UCSD-AML1 (cell line): Measurements from ENCODE around the gene COL4A2.

ENCODE experiments used
- DNase-seq: peaks from one replicate; lab custom pipeline; 2025; ENCODE audit not compliant: unreplicated experiment; lab: John Stamatoyannopoulos, UW

COL4A2 gene

GRCh38 chr13:110432522-110432921, 125.4 kb downstream of the COL4A2 start:
- DNase-seq: no peak

DNA sequence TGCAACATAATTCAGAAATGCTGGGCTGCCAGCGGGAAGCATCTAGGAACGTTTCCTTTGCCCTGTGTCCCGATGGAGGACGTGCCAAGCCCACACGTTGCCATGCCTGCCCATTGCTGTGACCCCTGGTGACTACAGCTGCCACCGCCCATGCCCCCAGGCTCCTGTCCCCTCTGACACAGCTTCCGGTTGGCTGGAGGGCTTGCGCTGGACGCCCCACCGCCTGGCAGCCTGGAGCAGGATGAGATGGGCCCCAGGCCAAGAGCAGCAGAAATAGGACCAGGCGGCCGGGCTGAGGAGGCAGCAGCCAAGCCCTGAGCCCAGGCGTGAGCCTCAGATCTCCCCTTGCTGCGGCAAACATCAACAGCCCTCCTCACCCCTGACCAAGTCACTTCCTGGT, 125.9 kb downstream of the COL4A2 start:
- no peak for DNase-seq

GRCh38 chr13:110434629-110435028, 127.5 kb downstream of the COL4A2 start:
- no peak for DNase-seq

GRCh38 chr13:110435331-110435730, 128.2 kb downstream of the COL4A2 start:
- DNase-seq: no peak

DNA sequence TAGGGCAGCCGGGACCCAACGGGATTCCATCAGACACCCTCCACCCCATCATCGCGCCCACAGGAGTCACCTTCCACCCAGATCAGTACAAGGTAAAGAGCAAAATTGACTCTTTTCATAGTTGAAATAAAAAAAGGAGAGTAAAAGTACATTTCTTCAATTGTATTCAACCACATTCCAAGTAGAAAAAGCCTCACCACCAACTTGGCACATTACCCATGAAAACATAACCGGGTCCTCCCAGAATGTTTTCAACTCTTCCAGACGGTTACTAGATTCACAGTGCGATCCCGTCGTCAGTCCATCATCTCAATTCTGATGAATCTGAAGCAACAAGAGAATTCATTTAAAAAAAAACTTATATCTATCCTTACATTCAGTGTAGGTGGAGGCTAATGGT, 129.2 kb downstream of the COL4A2 start:
- no peak for DNase-seq

DNA sequence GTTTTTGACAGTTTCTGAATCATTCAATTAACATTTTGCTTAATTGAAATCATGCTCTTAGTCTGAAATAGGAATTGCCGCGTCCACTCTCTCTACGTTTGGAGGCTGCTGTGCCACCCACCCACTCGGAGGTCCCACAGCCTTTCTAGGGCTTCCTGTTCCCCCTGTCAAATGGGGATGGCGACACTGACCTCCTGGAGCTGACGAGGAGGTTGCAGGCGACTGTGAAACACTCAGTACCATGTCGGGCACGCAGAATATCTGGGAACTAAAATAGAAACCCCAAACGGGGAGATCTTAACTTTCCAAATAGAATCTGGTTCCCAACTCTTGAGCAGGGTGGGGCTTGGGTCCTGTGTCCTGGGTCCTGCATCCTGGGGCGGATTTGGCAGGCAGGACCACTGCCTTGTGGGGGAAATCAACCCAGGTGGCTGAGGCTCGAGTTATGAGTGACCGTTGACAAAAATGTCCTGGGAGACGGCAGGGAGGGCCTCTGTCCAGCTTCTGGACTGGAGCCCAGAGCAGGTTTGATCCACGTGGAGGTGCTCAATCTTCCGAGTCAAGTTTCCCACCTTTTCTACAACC, 129.8 kb downstream of the COL4A2 start:
- DNase-seq: no peak

DNA sequence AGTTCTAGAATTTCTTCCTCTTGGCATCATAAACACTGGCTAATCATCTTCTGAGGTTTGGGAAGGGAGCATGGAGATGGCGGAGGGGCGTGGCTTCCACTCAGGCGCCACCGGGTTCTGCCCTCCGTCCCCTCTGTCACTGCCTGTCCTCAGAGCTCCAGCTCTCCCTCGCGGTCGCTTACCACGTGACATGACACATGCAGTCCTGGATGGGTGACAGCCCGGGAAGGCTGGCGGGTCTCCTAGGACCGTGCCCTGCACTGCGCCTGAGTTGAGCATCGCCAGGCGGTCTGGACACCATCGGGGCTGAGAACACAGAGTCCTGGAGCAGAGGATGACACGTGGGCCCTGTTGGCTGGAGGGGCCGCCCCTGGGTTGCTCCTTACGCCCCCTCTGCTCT, 131.1 kb downstream of the COL4A2 start:
- DNase-seq: no peak

GRCh38 chr13:110438776-110439175, 131.7 kb downstream of the COL4A2 start:
- no peak for DNase-seq

DNA sequence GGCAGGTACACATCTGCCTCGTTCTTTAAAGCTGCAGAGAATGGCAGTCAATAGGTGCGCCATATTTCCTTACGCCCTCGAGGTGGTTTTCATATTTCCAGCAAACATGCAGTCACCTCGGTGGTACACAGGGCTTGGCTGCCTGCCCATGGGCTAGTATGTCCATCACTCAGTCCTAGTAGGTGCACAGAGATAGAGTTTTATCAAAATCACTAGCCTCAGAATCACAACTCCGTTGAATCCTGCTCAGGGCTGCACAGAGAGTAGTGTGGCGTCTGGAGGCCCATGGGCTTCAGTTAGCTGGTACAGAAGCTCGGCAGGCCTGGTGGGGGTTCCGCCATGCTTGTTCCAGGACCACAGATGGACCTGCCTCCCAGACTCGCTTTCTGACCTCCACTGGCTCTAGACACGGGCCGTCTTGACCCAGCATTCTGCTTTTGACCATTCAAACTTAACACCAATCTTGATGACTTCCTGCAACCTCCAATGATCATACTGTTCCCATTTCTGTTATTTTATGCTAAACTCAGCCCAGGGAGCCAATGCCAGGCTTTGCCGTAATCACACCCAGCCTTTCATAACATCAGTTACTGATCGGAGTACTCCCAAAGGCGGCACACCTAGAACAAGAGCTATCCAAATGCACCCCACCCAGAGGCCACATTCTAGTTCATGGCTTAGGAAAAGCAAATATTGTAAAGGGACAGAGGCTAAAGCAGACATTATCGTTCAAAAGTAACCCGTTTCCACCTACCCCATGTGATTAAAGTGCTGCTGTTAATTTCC, 134.1 kb downstream of the COL4A2 start:
- no peak for DNase-seq

- no peak for DNase-seq
These were observed 136.0 kb downstream of the COL4A2 start for GRCh38 chr13:110442930-110443621.

- DNase-seq: no peak
These were observed 136.6 kb downstream of the COL4A2 start for GRCh38 chr13:110443622-110444225.

GRCh38 chr13:110444226-110444653, 137.2 kb downstream of the COL4A2 start:
- no peak for DNase-seq

DNA sequence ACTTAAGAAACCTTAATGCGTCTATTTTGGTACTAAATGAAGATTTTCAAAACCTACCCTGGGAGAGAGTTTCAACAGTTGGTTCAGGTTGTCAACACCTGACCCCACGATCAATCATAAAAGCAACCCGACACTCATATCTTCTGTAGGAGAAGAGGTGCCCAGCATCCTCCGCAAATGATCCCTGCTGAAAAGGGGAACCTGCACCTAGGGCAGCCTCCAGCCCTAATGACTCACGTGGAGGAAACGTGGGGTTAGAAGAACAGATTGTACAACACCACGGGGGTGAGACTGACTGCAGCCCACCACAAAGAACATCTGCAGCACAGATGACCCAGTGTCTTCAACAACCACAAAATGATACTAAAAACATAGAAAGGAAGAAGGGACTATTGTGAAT, 138.1 kb downstream of the COL4A2 start:
- no peak for DNase-seq

- no peak for DNase-seq
These were observed 138.9 kb downstream of the COL4A2 start for GRCh38 chr13:110445722-110446574.

DNA sequence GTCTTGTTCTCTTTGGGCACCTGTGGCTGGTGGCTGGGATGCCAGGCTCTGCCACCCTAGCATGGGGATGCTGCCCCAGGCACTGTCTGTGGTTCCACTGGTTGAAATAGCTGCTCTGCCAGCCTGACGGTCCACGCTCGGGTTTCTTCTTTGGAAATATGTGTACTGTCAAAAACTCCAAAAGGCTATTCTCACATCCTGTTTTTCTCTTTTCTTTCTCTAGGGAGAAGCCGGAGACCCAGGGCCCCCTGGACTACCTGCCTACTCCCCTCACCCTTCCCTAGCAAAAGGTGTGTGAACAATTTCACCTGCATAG, 139.4 kb downstream of the COL4A2 start:
- no peak for DNase-seq

DNA sequence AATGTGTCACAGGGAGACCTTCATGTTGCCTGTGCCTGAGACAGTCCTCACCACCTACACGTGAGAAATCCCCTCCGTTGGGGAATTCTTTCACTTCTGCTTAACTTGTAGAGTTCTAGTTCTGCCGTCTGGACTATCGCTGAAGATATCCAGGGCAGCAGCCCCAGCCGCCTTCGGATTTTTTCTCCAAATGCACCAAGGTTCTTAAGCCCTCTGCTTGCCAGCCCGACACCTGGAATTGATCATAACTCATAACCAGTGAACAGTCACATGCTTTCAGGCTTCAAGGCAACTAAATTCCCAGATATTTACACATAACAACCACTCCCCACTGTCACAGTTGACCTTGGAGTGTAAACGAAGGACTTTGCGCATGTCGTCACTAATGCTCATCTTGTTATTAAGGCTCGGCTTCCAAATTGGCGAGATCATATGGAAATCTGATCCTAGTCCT, 140.0 kb downstream of the COL4A2 start:
- DNase-seq: no peak

GRCh38 chr13:110447801-110448200, 140.7 kb downstream of the COL4A2 start:
- no peak for DNase-seq

GRCh38 chr13:110448230-110448629, 141.1 kb downstream of the COL4A2 start:
- DNase-seq: no peak

- no peak for DNase-seq
These were observed 141.6 kb downstream of the COL4A2 start for GRCh38 chr13:110448677-110449076.

DNA sequence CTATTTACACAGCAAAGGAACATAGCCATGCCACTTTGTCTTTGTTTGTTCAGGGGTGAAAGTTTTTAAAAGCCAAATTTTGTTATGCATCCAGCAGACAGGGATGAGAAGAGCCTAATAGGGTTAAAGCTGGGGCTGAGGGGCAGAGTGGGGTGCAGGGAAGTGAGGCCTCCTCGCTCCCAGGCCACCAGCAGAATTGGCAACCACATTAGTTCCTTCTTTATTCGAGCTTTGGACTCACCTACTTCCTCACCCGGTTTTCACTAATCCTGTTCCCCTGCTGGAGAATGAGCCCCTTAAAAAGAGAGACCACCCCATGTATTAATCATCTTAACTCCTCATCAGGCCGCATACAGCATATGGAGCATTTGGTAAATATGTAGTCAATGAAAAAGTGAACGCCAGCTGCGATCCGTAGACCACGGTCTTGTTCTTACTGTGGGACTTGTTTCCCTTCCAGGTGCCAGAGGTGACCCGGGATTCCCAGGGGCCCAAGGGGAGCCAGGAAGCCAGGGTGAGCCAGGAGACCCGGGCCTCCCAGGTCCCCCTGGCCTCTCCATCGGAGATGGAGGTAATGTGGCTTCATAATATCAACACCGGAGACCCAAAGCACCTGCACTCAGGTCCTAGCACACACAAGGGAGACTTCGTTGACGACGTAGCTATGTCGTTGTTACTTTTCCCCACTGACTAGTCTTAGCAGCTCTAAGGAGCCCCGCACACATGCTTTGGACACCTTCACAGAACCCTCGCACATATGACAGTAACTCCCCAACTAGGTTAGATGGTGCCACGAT, 142.3 kb downstream of the COL4A2 start:
- DNase-seq: no peak
